CD4-positive, alpha-beta T cell (primary cell): Measurements from ENCODE around the gene KANSL1. TPM values are rescaled to one million over a fixed set of nuclear protein-coding genes. Genes with fewer than 3 reads are reported as not detected.

Experiments used
- ATAC-seq: fragments of 200-7000 bp; cut with Tn5 transposase; one replicate; pipeline ENCODE4 v1.10.0; 2022; ENCODE audit warnings: mild to moderate bottlenecking; ENCODE audit not compliant: poor library complexity
- CTCF ChIA-PET: fragments of 350-600 bp; sonication (Branson Sonifier 250); formaldehyde crosslinking; loops from one replicate; lab custom pipeline; 2021; ENCODE audit warnings: antibody characterized with exemption, inconsistent platforms; lab: Charles Lee
- POLR2A ChIA-PET: fragments of 350-600 bp; sonication (Branson Sonifier 250); formaldehyde crosslinking; loops from one replicate; lab custom pipeline; 2021; ENCODE audit warnings: antibody characterized with exemption, inconsistent platforms; lab: Charles Lee
- DNase-seq, 14 experiments: peaks; one replicate each; pipeline ENCODE4 v3.0.0-alpha.2; 2013 to 2020; ENCODE audit warnings: mixed read lengths in 2 of 14
- H3K27ac ChIP-seq, 2 donors: one replicate each; pipeline versions ENCODE4 v1.5.1 to v1.7.0; 2013; ENCODE audit warnings: low read length in 2 of 2, low read depth in 1 of 2, mild to moderate bottlenecking in 1 of 2
- H3K27me3 ChIP-seq, 2 experiments: 1 replicate in 1 of 2; 2 replicates in 1 of 2; pipeline versions ENCODE4 v1.6.1 to v1.7.0; 2013; ENCODE audit warnings: low read length in 2 of 2, control low read depth in 1 of 2, mild to moderate bottlenecking in 1 of 2, moderate library complexity in 1 of 2; ENCODE audit not compliant: insufficient read depth in 2 of 2, control insufficient read depth in 1 of 2
- H3K36me3 ChIP-seq: one replicate; pipeline ENCODE4 v1.6.1; 2013; ENCODE audit warnings: low read length, control low read depth; ENCODE audit not compliant: insufficient read depth
- H3K4me1 ChIP-seq: one replicate; pipeline ENCODE4 v1.6.1; 2013; ENCODE audit warnings: low read length, control low read depth; ENCODE audit not compliant: insufficient read depth
- H3K4me3 ChIP-seq: one replicate; pipeline ENCODE4 v1.5.1; 2013; ENCODE audit warnings: mild to moderate bottlenecking, low read length, moderate library complexity
- H3K9me3 ChIP-seq, 2 experiments: 1 replicate in 1 of 2; 2 replicates in 1 of 2; pipeline versions ENCODE4 v1.6.1 to v1.7.0; 2013; ENCODE audit warnings: low read length in 2 of 2, mild to moderate bottlenecking in 2 of 2, control low read depth in 1 of 2, moderate library complexity in 1 of 2; ENCODE audit not compliant: control insufficient read depth in 1 of 2, insufficient read depth in 1 of 2
- H3K27ac Mint-ChIP-seq: one replicate; pipeline ENCODE4 v1.8.0; 2020; ENCODE audit warnings: mixed read lengths
- H3K27me3 Mint-ChIP-seq: one replicate; pipeline ENCODE4 v1.8.0; 2021; ENCODE audit warnings: mixed read lengths
- H3K36me3 Mint-ChIP-seq: one replicate; pipeline ENCODE4 v1.8.0; 2021; ENCODE audit warnings: low read depth, mixed read lengths
- H3K4me1 Mint-ChIP-seq: one replicate; pipeline ENCODE4 v1.8.0; 2021; ENCODE audit warnings: low read depth, mixed read lengths
- H3K4me3 Mint-ChIP-seq: one replicate; pipeline ENCODE4 v1.8.0; 2020; ENCODE audit warnings: mild to moderate bottlenecking, mixed read lengths
- H3K9me3 Mint-ChIP-seq: one replicate; pipeline ENCODE4 v1.8.0; 2020; ENCODE audit warnings: mixed read lengths
- intact Hi-C, 2 experiments: fragments of 100-400 bp; cut with DNase I in 1 of 2; cut with micrococcal nuclease in 1 of 2; formaldehyde crosslinking; loops; one replicate each; pipeline versions ENCODE4 v1.15.1 to v1.9.0; 2023 to 2025; cut with DNase I, micrococcal nuclease
- total RNA-seq, 174 experiments: library from RNA in 2 of 174; stranded (reverse) in 2 of 174; gene quantifications; one replicate each; pipeline ENCODE4 v1.2.3 and lab custom pipeline; 2021 to 2026
- TF ChIP-seq, protein P1 (sequence below): fragments of 200-600 bp; IDR thresholded peaks from one replicate; pipeline ENCODE4 v1.8.0; 2022; ENCODE audit warnings: antibody characterized with exemption, mild to moderate bottlenecking

KANSL1 gene
- total RNA-seq, 2 experiments from 2014 or later: 122 to 125 TPM

GRCh38 chr17:46194393-46195216, 1.4 kb upstream of the KANSL1 start:
- Mint-ChIP-seq H3K36me3 (peaks cover 30% of the 10 kb centered on the region), H3K4me1 (peaks cover 71% of the 10 kb centered on the region), H3K27ac (peak overlapping the region; percentile 93), H3K9me3 (no peaks in the 10 kb centered on the region), H3K27me3 (no peaks in the 10 kb centered on the region), H3K4me3 (peak overlapping the region; percentile 82)
- intact Hi-C loops: loop anchor here (1.0 to 10.0 kb wide), 9 partner anchors 19 to 192 kb away; no protein-coding TSS in a partner anchor
- POLR2A ChIA-PET: interaction anchor here (0.8 to 2.0 kb wide), 5 partner anchors 7 to 174 kb away, joined by 3 to 36 read pairs (median 10); no protein-coding TSS in a partner anchor
- H3K4me1 ChIP-seq: peaks cover 32% of the 10 kb centered on the region
- peaks cover 4% of the 10 kb centered on the region for H3K36me3 ChIP-seq
- H3K9me3 ChIP-seq: no peaks in the 10 kb centered on the region
- peak overlapping the region; percentile 90 for H3K4me3 ChIP-seq
- H3K27ac ChIP-seq: peak overlapping the region; percentile 95 to 98
- DNase-seq: peak in 10 of 14 experiments; percentile 22 to 97 (median 44)
- TF ChIP-seq, protein P1, sequence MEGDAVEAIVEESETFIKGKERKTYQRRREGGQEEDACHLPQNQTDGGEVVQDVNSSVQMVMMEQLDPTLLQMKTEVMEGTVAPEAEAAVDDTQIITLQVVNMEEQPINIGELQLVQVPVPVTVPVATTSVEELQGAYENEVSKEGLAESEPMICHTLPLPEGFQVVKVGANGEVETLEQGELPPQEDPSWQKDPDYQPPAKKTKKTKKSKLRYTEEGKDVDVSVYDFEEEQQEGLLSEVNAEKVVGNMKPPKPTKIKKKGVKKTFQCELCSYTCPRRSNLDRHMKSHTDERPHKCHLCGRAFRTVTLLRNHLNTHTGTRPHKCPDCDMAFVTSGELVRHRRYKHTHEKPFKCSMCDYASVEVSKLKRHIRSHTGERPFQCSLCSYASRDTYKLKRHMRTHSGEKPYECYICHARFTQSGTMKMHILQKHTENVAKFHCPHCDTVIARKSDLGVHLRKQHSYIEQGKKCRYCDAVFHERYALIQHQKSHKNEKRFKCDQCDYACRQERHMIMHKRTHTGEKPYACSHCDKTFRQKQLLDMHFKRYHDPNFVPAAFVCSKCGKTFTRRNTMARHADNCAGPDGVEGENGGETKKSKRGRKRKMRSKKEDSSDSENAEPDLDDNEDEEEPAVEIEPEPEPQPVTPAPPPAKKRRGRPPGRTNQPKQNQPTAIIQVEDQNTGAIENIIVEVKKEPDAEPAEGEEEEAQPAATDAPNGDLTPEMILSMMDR: peak; percentile 72
- ATAC-seq: peak; percentile 50
- CTCF ChIA-PET: interaction anchor here (0.6 to 3.0 kb wide), 14 partner anchors 10 to 152 kb away, joined by 3 to 58 read pairs (median 4); no protein-coding TSS in a partner anchor
- H3K27me3 ChIP-seq: no peaks in the 10 kb centered on the region

DNA sequence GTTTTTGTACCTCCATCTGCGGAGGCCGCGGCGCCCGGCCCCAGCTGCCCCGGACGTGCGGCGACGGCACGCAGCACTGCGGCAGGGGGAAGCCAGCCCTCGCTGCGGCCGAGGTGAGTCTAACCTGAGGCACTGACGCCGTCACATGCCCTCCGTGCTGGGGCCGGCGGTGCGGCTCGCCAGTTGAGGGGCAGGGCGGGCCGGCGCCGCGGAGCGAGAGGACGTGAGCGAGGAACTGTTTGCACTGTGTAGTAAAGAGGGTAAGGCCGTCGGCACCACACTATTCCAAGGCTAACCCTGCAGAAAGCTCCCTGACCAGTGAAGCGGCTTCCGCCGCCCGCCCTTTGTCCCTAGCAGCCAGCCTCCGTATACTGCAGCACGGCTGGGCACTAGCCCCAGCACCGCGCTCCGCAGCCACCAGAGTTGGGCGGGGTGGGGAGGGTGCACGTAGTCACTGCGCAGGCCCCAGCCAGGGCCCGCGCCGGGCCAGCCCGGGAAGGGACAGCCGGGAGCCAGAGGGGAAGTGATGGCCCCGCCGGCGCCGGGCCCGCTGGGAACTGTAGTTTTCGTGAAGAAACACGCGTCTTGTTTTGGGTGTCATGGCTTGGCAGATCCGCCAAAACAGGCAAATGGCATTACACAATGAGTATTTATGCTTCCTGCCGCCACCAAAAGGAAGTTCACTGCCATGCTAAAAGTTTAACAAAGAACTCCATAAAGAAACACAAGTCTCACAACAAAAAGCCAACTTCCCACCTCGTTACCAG, 580 bp upstream of the KANSL1 start:
- ChIA-PET CTCF (interaction anchor here (0.6 to 3.0 kb wide), 23 partner anchors 11 to 192 kb away, joined by 3 to 58 read pairs (median 7); no protein-coding TSS in a partner anchor), POLR2A (interaction anchor here (0.8 to 2.5 kb wide), 26 partner anchors 8 to 173 kb away, joined by 3 to 36 read pairs (median 6); no protein-coding TSS in a partner anchor)
- TF ChIP-seq, protein P1: no peak
- peak overlapping the region; percentile 95 to 98 for H3K27ac ChIP-seq
- ATAC-seq (peak; percentile 62), DNase-seq (peak; percentile 84 to 98 (median 94))
- H3K27me3 Mint-ChIP-seq: no peaks in the 10 kb centered on the region
- peaks cover 71% of the 10 kb centered on the region for H3K4me1 Mint-ChIP-seq
- peaks cover 30% of the 10 kb centered on the region for H3K36me3 Mint-ChIP-seq
- H3K4me1 ChIP-seq: peaks cover 40% of the 10 kb centered on the region
- intact Hi-C loops: loop anchor here (1.0 to 10.0 kb wide), 10 partner anchors 15 to 192 kb away; no protein-coding TSS in a partner anchor
- H3K9me3 ChIP-seq: no peaks in the 10 kb centered on the region
- peak overlapping the region; percentile 82 for H3K4me3 Mint-ChIP-seq
- peak overlapping the region; percentile 93 for H3K27ac Mint-ChIP-seq
- peak overlapping the region; percentile 90 for H3K4me3 ChIP-seq
- H3K36me3 ChIP-seq: peaks cover 4% of the 10 kb centered on the region
- no peaks in the 10 kb centered on the region for H3K9me3 Mint-ChIP-seq
- H3K27me3 ChIP-seq: no peaks in the 10 kb centered on the region
